Duodenal mucosa (tissue), 2 donors: ENCODE results near the gene SRD5A2.

Experiments
- H3K27ac ChIP-seq: one replicate; pipeline ENCODE4 v1.7.0; 2013; ENCODE audit warnings: low read depth, low read length
- H3K27me3 ChIP-seq, 2 donors: one replicate each; pipeline ENCODE4 v1.7.0; 2013; ENCODE audit warnings: low read length in 2 of 2, control low read depth in 1 of 2; ENCODE audit not compliant: insufficient read depth in 2 of 2, control insufficient read depth in 1 of 2
- H3K36me3 ChIP-seq, 2 donors: one replicate each; pipeline ENCODE4 v1.7.0; 2013; ENCODE audit warnings: low read length in 2 of 2, control low read depth in 1 of 2; ENCODE audit not compliant: insufficient read depth in 2 of 2, control insufficient read depth in 1 of 2
- H3K4me1 ChIP-seq, 2 donors: one replicate each; pipeline ENCODE4 v1.7.0; 2013; ENCODE audit warnings: low read length in 2 of 2, control low read depth in 1 of 2; ENCODE audit not compliant: insufficient read depth in 2 of 2, control insufficient read depth in 1 of 2
- H3K4me3 ChIP-seq, 2 donors: one replicate each; pipeline ENCODE4 v1.7.0; 2013; ENCODE audit warnings: low read length in 2 of 2, low read depth in 1 of 2
- H3K9ac ChIP-seq, 2 donors: one replicate each; pipeline ENCODE4 v1.7.0; 2013; ENCODE audit warnings: low read length in 2 of 2, low read depth in 1 of 2
- H3K9me3 ChIP-seq, 2 donors: one replicate each; pipeline ENCODE4 v1.7.0; 2013; ENCODE audit warnings: low read length in 2 of 2, control low read depth in 1 of 2; ENCODE audit not compliant: control insufficient read depth in 1 of 2

SRD5A2 gene

DNA sequence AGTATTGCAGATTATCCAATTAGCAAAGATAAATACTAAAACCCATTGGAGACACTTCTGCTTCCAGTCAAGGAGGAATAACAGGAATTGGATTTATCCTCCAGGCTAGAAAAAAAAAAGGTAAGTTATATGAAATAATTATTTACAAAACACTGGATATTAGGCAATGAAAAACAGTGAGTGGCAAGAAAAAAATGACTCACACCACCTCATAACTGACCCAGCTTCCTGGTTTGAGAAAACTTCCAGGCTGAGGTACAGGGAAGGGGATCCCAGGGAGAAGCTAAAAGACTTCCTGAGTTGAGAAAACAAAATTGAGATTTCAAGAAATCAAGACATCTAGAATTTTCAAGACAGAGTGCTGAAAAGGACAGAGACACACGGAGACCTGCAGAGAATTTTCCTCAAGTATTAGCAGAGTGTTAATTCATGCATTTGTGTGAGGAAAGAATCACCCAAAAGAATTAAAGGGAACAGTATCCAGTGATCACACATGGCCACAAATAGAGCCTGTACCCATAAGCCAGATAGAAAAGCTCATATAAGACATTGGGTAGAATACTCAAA, 17.4 kb downstream of the SRD5A2 start:
- Histone ChIP-seq H3K27ac (no peak overlapping the region), H3K9ac (no peak overlapping the region), H3K4me3 (no peak overlapping the region), H3K4me1 (no peaks in the 10 kb centered on the region), H3K36me3 (no peaks in the 10 kb centered on the region), H3K9me3 (no peaks in the 10 kb centered on the region), H3K27me3 (no peaks in the 10 kb centered on the region)

GRCh38 chr2:31561823-31562222, 18.9 kb downstream of the SRD5A2 start:
- H3K4me1 ChIP-seq = no peaks in the 10 kb centered on the region
- H3K4me3 ChIP-seq = no peak overlapping the region
- H3K27ac ChIP-seq = no peak overlapping the region
- no peaks in the 10 kb centered on the region for H3K36me3 ChIP-seq
- no peaks in the 10 kb centered on the region for H3K9me3 ChIP-seq
- H3K27me3 ChIP-seq = no peaks in the 10 kb centered on the region
- H3K9ac ChIP-seq = no peak overlapping the region

- H3K4me1 ChIP-seq = no peaks in the 10 kb centered on the region
- H3K9ac ChIP-seq = no peak overlapping the region
- no peaks in the 10 kb centered on the region for H3K36me3 ChIP-seq
- no peaks in the 10 kb centered on the region for H3K27me3 ChIP-seq
- H3K9me3 ChIP-seq = peaks cover 2 to 3% of the 10 kb centered on the region in 2 donors
- H3K27ac ChIP-seq = no peak overlapping the region
- no peak overlapping the region for H3K4me3 ChIP-seq
These were observed 22.1 kb downstream of the SRD5A2 start for GRCh38 chr2:31558401-31559295.

GRCh38 chr2:31556940-31557339, 23.8 kb downstream of the SRD5A2 start:
- H3K27ac ChIP-seq = no peak overlapping the region
- H3K27me3 ChIP-seq = no peaks in the 10 kb centered on the region
- H3K4me1 ChIP-seq = no peaks in the 10 kb centered on the region
- H3K9me3 ChIP-seq = peaks cover 3 to 6% of the 10 kb centered on the region in 2 donors
- no peaks in the 10 kb centered on the region for H3K36me3 ChIP-seq
- no peak overlapping the region for H3K4me3 ChIP-seq
- no peak overlapping the region for H3K9ac ChIP-seq

GRCh38 chr2:31555967-31556706, 24.6 kb downstream of the SRD5A2 start:
- no peak overlapping the region for H3K9ac ChIP-seq
- no peaks in the 10 kb centered on the region for H3K36me3 ChIP-seq
- no peak overlapping the region for H3K4me3 ChIP-seq
- no peaks in the 10 kb centered on the region for H3K4me1 ChIP-seq
- no peaks in the 10 kb centered on the region for H3K27me3 ChIP-seq
- no peak overlapping the region for H3K27ac ChIP-seq
- peaks cover 3 to 6% of the 10 kb centered on the region in 2 donors for H3K9me3 ChIP-seq

DNA sequence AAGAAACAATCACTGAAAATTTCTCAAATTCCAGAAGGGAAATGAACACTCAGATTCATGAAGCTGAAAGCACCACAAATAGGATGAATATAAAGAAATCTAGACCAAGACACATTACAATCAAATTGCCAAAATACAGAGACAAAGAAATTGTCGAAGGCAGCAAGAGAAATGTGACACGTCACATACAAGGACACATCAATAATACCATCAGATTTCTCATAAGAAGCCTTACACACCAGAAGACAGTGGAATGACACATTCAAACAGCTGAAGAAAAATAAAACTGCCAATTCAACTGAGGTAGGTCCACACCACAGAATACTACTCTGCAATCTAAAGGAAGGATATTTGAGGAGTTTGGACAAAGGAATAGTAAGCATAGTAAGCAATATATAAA, 27.4 kb downstream of the SRD5A2 start:
- no peaks in the 10 kb centered on the region for H3K4me1 ChIP-seq
- no peak overlapping the region for H3K27ac ChIP-seq
- peaks cover 3 to 6% of the 10 kb centered on the region in 2 donors for H3K9me3 ChIP-seq
- H3K27me3 ChIP-seq = no peaks in the 10 kb centered on the region
- no peaks in the 10 kb centered on the region for H3K36me3 ChIP-seq
- no peak overlapping the region for H3K9ac ChIP-seq
- no peak overlapping the region for H3K4me3 ChIP-seq

DNA sequence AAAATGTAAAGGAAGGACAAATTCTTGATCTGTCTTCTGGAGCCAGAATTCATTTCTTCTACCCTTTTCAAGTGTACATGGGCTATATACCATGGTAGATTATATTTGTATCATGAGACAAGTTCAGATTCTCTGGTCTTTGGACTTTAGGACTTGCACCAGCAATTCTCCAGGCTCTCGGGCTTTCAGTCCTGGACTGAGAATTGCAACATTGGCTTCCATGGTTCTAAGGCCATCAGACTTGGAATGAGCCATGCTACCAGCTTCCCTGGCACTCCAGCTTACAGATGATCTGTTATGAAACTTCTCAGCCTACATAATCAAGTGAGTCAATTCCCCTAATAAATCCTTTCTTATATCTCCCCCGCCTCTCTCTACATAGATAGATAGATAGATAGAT, 33.3 kb downstream of the SRD5A2 start:
- Histone ChIP-seq H3K9ac (no peak overlapping the region), H3K36me3 (no peaks in the 10 kb centered on the region), H3K27me3 (no peaks in the 10 kb centered on the region), H3K27ac (no peak overlapping the region), H3K9me3 (peaks cover 0 to 3% of the 10 kb centered on the region in 2 donors), H3K4me3 (no peak overlapping the region), H3K4me1 (no peaks in the 10 kb centered on the region)

- Histone ChIP-seq H3K27me3 (no peaks in the 10 kb centered on the region), H3K4me1 (no peaks in the 10 kb centered on the region)
These were observed 38.9 kb downstream of the SRD5A2 start for GRCh38 chr2:31541853-31542252.

GRCh38 chr2:31539505-31539904, 41.2 kb downstream of the SRD5A2 start:
- Histone ChIP-seq H3K27me3 (no peaks in the 10 kb centered on the region), H3K4me1 (peaks cover 3 to 10% of the 10 kb centered on the region in 2 donors), H3K9ac (no peak overlapping the region), H3K9me3 (peaks cover 0 to 3% of the 10 kb centered on the region in 2 donors), H3K27ac (no peak overlapping the region), H3K36me3 (no peaks in the 10 kb centered on the region), H3K4me3 (no peak overlapping the region)

More at GRCh38 chr2:31541853-31542252, 38.9 kb downstream of the SRD5A2 start:
- Histone ChIP-seq H3K36me3 (no peaks in the 10 kb centered on the region), H3K9me3 (peaks cover 0 to 3% of the 10 kb centered on the region in 2 donors), H3K4me3 (no peak overlapping the region), H3K9ac (no peak overlapping the region), H3K27ac (no peak overlapping the region)

- Histone ChIP-seq H3K4me3 (no peak overlapping the region), H3K9me3 (no peaks in the 10 kb centered on the region), H3K27ac (no peak overlapping the region), H3K27me3 (no peaks in the 10 kb centered on the region), H3K36me3 (no peaks in the 10 kb centered on the region), H3K9ac (no peak overlapping the region), H3K4me1 (peaks cover 3 to 10% of the 10 kb centered on the region in 2 donors)
These were observed 45.0 kb downstream of the SRD5A2 start for GRCh38 chr2:31535768-31536167.
